Fibroblast of skin of left biceps (primary cell): ENCODE data around the gene STAT5B.
A peak's percentile ranks its signal among the peaks of the same experiment; 100 is the strongest.
"Not testable (repeated sequence)": the region's sequence is repeated elsewhere in the genome, so short reads cannot be mapped to it uniquely, and the experiment has no call there.

Source experiments
- DNase-seq, 2 experiments: peaks; one replicate each; pipeline ENCODE4 v3.0.0-alpha.2; 2013; ENCODE audit warnings: low read depth in 2 of 2

The STAT5B gene

DNA sequence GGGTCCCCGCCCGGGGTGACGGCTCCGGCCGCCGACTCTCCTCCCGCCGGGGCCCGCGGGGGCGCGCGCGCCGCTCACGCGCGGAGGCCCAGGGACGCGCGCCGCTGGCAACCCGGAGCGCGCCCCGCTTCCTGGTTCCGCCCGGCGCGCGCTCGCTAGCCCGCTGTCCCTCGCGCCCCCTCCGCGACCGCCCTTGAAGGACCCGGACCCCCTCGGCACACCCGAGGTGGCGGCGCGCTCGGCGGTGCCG, at the start of gene STAT5B:
TSS of gene STAT5B (minus strand) at position 33 of the 250 bp plus-strand sequence. CDS start 44,264 bp downstream, outside the sequence.
- no peak for DNase-seq

DNA sequence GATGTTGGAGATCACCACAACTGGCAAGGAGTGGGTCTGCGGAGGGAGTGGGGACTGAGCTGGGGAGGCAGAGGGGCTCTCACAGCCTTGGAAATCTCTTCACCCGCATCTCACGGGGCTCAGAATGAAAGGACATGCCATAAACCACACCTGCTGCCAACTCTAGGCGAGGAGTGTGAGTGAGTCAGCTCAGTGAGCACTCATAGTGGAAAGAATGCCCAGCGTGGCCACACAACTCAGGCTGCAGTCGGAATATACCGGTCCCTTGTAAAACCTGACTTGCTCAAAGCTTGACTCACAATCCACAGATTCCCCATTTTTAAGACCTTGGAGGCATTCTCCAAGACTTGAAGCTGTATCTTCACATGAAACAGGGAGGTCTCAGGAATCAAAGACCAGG, 48.8 kb upstream of the STAT5B start:
- no peak for DNase-seq

DNA sequence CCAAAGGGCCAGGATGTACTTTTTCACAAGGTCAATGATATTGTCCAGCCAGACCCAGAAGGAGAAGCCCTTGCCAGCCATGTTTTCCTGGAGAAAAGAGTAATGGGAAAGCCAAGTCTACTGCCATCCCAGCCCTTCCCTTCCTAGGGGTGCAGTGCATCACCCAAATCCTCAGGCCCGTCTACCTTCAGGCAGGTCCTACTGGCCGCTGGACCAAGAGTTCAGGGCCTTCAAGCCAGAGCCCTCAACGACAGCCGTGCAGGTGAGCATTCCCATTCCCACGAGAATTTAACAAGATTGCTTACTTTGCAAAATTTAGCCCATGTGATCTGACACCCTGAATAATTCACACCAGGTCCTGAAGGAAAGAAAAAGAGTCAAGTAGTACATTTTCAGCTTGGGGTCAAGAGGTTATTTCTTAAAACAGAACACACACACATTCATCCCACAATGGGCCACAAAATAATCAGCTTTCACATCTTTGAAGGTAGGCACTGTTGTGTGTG, 47.1 kb upstream of the STAT5B start:
- DNase-seq = no peak

- peak; percentile 64 to 69 for DNase-seq
These were observed 46.4 kb upstream of the STAT5B start for GRCh38 chr17:42322382-42323267.

GRCh38 chr17:42321555-42321954, 45.4 kb upstream of the STAT5B start:
- no peak for DNase-seq

DNA sequence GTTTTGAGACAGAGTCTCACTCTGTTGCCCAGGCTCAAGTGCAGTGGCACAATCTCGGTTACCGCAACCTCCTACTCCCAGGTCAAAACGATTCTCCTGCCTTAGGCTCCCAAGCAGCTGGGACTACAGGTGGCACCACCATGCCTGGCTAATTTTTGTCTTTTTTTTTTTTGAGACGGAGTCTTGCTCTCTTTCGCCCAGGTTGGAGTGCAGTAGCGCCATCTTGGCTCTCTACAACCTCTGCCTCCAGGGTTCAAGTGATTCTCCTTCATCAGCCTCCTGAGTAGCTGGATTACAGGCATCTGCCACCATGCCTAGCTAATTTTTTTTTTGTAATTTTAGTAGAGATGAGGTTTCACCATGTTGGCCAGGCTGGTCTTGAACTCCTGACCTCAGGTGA, 41.8 kb upstream of the STAT5B start:
- not testable (repeated sequence) for DNase-seq

GRCh38 chr17:42317266-42317845, 41.2 kb upstream of the STAT5B start:
- DNase-seq = no peak

- DNase-seq = no peak
These were observed 40.6 kb upstream of the STAT5B start for GRCh38 chr17:42316755-42317154.

- no peak for DNase-seq
These were observed 39.4 kb upstream of the STAT5B start for GRCh38 chr17:42315402-42316156.

GRCh38 chr17:42313773-42314566, 37.8 kb upstream of the STAT5B start:
- DNase-seq = no peak

GRCh38 chr17:42313389-42313772, 37.2 kb upstream of the STAT5B start:
- DNase-seq = no peak

DNA sequence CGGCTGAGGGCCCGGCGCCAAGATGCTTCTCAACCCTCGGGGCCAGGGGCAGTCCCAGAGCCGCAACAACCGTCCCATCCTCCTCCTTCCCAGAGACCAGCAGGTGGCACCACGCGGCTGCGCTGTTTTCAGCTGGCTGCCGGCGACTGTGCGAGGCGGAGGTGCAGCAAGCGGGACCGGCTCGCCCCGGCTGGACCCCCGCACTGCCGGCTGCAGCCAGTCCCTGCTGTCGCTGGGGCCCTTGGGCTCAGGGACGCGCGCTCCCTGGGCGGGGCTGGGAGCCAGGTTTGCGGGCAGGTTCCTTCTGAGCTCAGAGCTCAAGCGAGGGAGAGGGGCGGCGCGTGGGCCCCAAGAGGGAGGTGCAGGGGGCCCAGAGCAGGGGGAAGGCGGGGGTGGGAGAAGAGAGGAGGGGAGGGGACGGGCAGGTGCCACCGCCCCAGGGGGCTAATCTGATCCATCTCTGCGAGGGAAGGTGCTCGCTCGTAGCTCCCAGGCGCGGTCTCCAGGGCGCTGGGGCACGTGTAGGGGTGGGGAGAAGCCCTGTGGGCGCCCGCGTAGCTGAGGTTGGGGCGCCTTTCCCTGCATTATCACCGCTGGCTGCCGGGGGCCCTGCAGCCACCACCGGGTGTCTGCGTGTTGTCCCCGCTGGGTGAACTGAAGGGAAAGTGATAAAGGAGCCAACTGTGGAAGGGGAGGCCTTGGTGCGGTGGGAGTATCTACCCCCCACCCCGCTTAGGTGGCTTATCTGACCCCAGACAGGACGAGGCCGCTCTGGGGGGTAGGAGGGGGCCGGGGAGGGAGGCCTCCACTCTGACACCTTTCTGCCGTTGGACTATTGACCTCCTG, 36.3 kb upstream of the STAT5B start:
- peak in 1 of 2 experiments; percentile 37 for DNase-seq

DNA sequence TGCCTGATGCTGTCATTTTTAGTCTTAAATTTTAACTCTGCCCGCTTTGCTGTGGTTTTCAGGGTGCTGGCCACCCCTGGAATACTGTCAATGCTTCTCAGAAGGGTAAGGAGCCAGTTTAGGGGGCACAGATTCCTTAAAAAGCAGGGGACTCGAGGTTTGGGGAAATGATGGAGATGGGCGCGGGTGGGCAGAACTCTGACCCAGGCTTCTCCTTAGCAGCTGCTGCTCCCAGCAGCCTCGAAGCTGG, 35.8 kb upstream of the STAT5B start:
- no peak for DNase-seq

GRCh38 chr17:42311240-42312034, 35.2 kb upstream of the STAT5B start:
- DNase-seq = peak; percentile 69 to 73

GRCh38 chr17:42310787-42311215, 34.6 kb upstream of the STAT5B start:
- no peak for DNase-seq

- no peak for DNase-seq
These were observed 34.0 kb upstream of the STAT5B start for GRCh38 chr17:42309986-42310786.

DNA sequence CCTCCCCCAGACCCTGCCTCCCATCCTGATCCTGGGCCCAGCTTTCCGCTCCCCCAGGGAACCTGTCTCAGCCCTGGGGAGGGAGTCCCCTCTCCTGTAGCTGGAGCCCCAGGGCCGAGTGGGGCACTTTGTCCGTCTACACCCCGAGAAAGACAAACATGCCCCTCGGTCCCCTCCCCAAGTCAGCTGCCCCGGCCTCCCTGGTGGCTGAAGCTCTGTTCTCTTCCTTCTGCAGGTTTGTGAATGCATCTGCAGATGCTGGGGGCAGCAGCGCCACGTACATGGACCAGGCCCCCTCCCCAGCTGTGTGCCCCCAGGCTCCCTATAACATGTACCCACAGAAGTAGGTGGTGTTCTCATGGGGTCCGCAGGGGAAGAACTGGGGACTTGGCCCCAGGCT, 33.0 kb upstream of the STAT5B start:
- DNase-seq = no peak

DNA sequence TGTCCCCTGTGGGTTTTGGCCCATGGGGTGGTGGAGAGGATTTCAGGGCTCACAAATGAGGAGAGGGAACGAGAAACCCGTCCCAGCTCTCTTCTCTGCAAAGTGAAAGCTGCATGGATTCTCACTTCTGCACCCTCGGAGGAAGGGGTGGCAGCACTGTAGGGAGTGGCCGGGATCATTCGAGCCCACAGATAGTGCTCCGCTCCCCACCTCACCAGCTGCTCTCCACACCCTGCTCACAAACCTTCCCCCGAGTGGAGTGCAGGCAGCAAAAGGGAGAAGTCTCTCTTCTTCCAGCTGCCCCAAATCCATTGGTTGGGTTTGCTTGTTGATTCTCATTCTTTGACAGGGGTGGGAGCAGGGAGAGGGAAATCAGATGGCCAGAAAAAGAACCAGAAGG, 32.3 kb upstream of the STAT5B start:
- no peak for DNase-seq

GRCh38 chr17:42307362-42307927, 31.3 kb upstream of the STAT5B start:
- no peak for DNase-seq
